ENCODE results near the gene FTSJ1. TPM values are rescaled to one million over a fixed set of nuclear protein-coding genes. Genes with fewer than 3 reads are reported as not detected.

The FTSJ1 gene
- total and polyA plus RNA-seq, 4 donors: 13.3 to 21.8 (median 17.0) TPM

DNA sequence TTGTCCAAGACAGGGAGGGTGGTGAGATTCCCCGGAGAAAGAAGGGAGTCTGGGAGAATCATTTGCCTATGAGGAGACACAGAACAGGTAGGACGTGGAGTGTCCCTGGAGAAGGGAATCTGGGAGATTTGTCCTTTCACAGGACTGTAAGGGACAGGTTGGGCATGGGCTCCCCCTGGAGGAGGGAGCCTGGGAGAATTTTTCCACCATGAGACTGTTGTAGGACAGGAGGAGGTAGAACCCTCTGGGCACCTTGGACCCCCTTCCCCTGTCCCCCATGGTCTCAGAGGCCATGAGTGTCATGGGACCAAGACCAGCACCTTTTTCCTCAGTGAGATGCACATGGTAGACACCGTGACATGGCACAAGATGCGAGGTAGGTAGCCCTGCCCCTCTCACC lies 35.6 kb downstream of the FTSJ1 start:
- H3K4me3 ChIP-seq (ENCODE audit: low read depth in 1 of 3, low read length in 3 of 3): no peak overlapping the region
- WGBS: 55% methylated on average over 4 of the region's 4 CpGs
- no peaks in the 10 kb centered on the region for H3K9me3 ChIP-seq (ENCODE audit: control insufficient read depth in 4 of 4, low read length in 3 of 4)
- TF ChIP-seq NR2F2 (IDR thresholded peaks at IDR 0.05): no peak
- TF ChIP-seq, protein P1, sequence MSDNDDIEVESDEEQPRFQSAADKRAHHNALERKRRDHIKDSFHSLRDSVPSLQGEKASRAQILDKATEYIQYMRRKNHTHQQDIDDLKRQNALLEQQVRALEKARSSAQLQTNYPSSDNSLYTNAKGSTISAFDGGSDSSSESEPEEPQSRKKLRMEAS (IDR thresholded peaks at IDR 0.05): no peak
- TF ChIP-seq RAD21 (IDR thresholded peaks at IDR 0.05): peak; percentile 67 to 73
- no peak for TF ChIP-seq TAF1 (conservative IDR thresholded peaks at IDR 0.05)
- no peak for TF ChIP-seq HNF4G (IDR thresholded peaks at IDR 0.05)
- peak; percentile 38 for TF ChIP-seq CTCF (IDR thresholded peaks at IDR 0.05; ENCODE audit: low read depth, low read length, missing input control)
- no peak for TF ChIP-seq ZBTB33 (IDR thresholded peaks at IDR 0.05)
- no peak for TF ChIP-seq FOXA1 (IDR thresholded peaks at IDR 0.05)
- no peak for TF ChIP-seq GABPA (IDR thresholded peaks at IDR 0.05 in 1 of 2, conservative IDR thresholded peaks at IDR 0.05 in 1 of 2)
- no peak for TF ChIP-seq SP1 (IDR thresholded peaks at IDR 0.05)
- TF ChIP-seq HNF4A (conservative IDR thresholded peaks at IDR 0.05): no peak
- no peak overlapping the region for H3K9ac ChIP-seq (ENCODE audit: low read depth in 1 of 2, low read length in 2 of 2)
- no peaks in the 10 kb centered on the region for H3K27me3 ChIP-seq (ENCODE audit: control insufficient read depth in 4 of 4, insufficient read depth in 4 of 4, low read length in 3 of 4)
- no peak overlapping the region for H3K27ac ChIP-seq (ENCODE audit: low read depth in 1 of 2, low read length in 2 of 2)
- peaks cover 0 to 10% (median 3%) of the 10 kb centered on the region in 4 donors for H3K4me1 ChIP-seq (ENCODE audit: control insufficient read depth in 4 of 4, insufficient read depth in 4 of 4, low read length in 3 of 4)
- peaks cover 0 to 2% (median 0%) of the 10 kb centered on the region in 4 donors for H3K36me3 ChIP-seq (ENCODE audit: control insufficient read depth in 4 of 4, insufficient read depth in 3 of 4, low read depth in 1 of 4, low read length in 3 of 4)
- no peak for DNase-seq (ENCODE audit: low spot score)

DNA sequence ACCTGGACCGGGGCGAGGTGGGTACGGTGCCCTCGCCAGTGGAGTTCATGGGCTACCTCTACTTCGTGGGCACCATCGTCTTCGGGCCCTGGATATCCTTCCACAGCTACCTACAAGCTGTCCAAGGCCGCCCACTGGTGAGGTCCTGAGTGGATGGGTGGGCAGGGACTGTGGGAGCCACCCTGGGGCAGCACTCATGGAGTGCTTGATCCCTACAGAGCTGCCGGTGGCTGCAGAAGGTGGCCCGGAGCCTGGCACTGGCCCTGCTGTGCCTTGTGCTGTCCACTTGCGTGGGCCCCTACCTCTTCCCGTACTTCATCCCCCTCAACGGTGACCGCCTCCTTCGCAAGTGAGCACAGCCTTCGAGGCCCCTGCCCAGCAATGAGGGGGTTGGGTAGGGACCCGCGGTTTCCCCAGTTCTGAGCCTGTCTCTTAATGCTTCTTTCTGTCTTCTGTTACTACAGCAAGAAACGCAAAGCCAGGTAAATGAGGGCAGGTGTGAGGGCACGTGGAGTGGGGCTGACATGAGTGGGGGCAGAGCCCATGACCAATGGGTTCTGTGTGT lies 36.5 kb downstream of the FTSJ1 start:
- TF ChIP-seq NR2F2 (IDR thresholded peaks at IDR 0.05) (no peak), SP1 (IDR thresholded peaks at IDR 0.05) (no peak), HNF4A (conservative IDR thresholded peaks at IDR 0.05) (no peak), GABPA (IDR thresholded peaks at IDR 0.05 in 1 of 2, conservative IDR thresholded peaks at IDR 0.05 in 1 of 2) (no peak), RAD21 (IDR thresholded peaks at IDR 0.05) (no peak)
- Histone ChIP-seq H3K27me3 (ENCODE audit: control insufficient read depth in 4 of 4, insufficient read depth in 4 of 4, low read length in 3 of 4) (no peaks in the 10 kb centered on the region), H3K9me3 (ENCODE audit: control insufficient read depth in 4 of 4, low read length in 3 of 4) (no peaks in the 10 kb centered on the region), H3K36me3 (ENCODE audit: control insufficient read depth in 4 of 4, insufficient read depth in 3 of 4, low read depth in 1 of 4, low read length in 3 of 4) (peaks cover 0 to 2% (median 0%) of the 10 kb centered on the region in 4 donors), H3K27ac (ENCODE audit: low read depth in 1 of 2, low read length in 2 of 2) (no peak overlapping the region), H3K4me3 (ENCODE audit: low read depth in 1 of 3, low read length in 3 of 3) (no peak overlapping the region), H3K9ac (ENCODE audit: low read depth in 1 of 2, low read length in 2 of 2) (no peak overlapping the region), H3K4me1 (ENCODE audit: control insufficient read depth in 4 of 4, insufficient read depth in 4 of 4, low read length in 3 of 4) (peaks cover 0 to 10% (median 3%) of the 10 kb centered on the region in 4 donors)
- DNase-seq (ENCODE audit: low spot score): no peak
- 95% methylated on average over 20 of the region's 20 CpGs for WGBS

GRCh38 chrX:48513670-48514069 lies 37.7 kb downstream of the FTSJ1 start:
- no peak overlapping the region for H3K27ac ChIP-seq (ENCODE audit: low read depth in 1 of 2, low read length in 2 of 2)
- H3K27me3 ChIP-seq (ENCODE audit: control insufficient read depth in 4 of 4, insufficient read depth in 4 of 4, low read length in 3 of 4): no peaks in the 10 kb centered on the region
- no peak for TF ChIP-seq JUND (IDR thresholded peaks at IDR 0.05)
- no peak for TF ChIP-seq FOXA1 (IDR thresholded peaks at IDR 0.05)
- no peak for DNase-seq (ENCODE audit: low spot score)
- peaks cover 0 to 2% (median 0%) of the 10 kb centered on the region in 4 donors for H3K36me3 ChIP-seq (ENCODE audit: control insufficient read depth in 4 of 4, insufficient read depth in 3 of 4, low read depth in 1 of 4, low read length in 3 of 4)
- H3K9ac ChIP-seq (ENCODE audit: low read depth in 1 of 2, low read length in 2 of 2): no peak overlapping the region
- no peaks in the 10 kb centered on the region for H3K9me3 ChIP-seq (ENCODE audit: control insufficient read depth in 4 of 4, low read length in 3 of 4)
- no peak overlapping the region for H3K4me3 ChIP-seq (ENCODE audit: low read depth in 1 of 3, low read length in 3 of 3)
- WGBS: 94% methylated on average over 4 of the region's 4 CpGs
- H3K4me1 ChIP-seq (ENCODE audit: control insufficient read depth in 4 of 4, insufficient read depth in 4 of 4, low read length in 3 of 4): peaks cover 0 to 6% (median under 1%) of the 10 kb centered on the region in 4 donors

All from liver (tissue), 9 donors.